ENCODE data around the gene MYEF2.

MYEF2 gene

GRCh38 chr15:48221885-48222284 is 43.8 kb upstream of the MYEF2 start:
- TF ChIP-seq CTCF (IDR thresholded peaks at IDR 0.05; ENCODE audit: insufficient read depth, low read length, poor library complexity, severe bottlenecking) (no peak), EZH2phosphoT487 (conservative IDR thresholded peaks at IDR 0.05; ENCODE audit: low read length) (no peak)
- H3K4me2 ChIP-seq (ENCODE audit: low read depth, low read length, poor library complexity, severe bottlenecking) = no peak overlapping the region
- H4K20me1 ChIP-seq (ENCODE audit: low read depth, low read length) = no peaks in the 10 kb centered on the region
- H3K9me3 ChIP-seq (ENCODE audit: insufficient read depth, low read length) = no peaks in the 10 kb centered on the region
- H3K9ac ChIP-seq (ENCODE audit: low read length) = no peak overlapping the region
- H3K27me3 ChIP-seq (ENCODE audit: low read length) = no peaks in the 10 kb centered on the region
- H3K36me3 ChIP-seq (ENCODE audit: low read length) = no peaks in the 10 kb centered on the region
- no peaks in the 10 kb centered on the region for H3K9me2 ChIP-seq (replicated peaks; ENCODE audit: insufficient read depth, low read length)
- H3K79me2 ChIP-seq (ENCODE audit: insufficient read depth, low read length) = no peaks in the 10 kb centered on the region
- no peak overlapping the region for H3K4me3 ChIP-seq (ENCODE audit: insufficient read depth, low read length, poor library complexity, severe bottlenecking)
- H3K27ac ChIP-seq (ENCODE audit: low read depth, low read length) = no peak overlapping the region
- H2AFZ ChIP-seq (ENCODE audit: low read depth, low read length, severe bottlenecking) = no peak overlapping the region
- no peaks in the 10 kb centered on the region for H3F3A ChIP-seq (ENCODE audit: insufficient read depth)

GRCh38 chr15:48221261-48221660 is 43.2 kb upstream of the MYEF2 start:
- Histone ChIP-seq H3K79me2 (ENCODE audit: insufficient read depth, low read length) (no peaks in the 10 kb centered on the region), H3K9me3 (ENCODE audit: insufficient read depth, low read length) (no peaks in the 10 kb centered on the region), H3K36me3 (ENCODE audit: low read length) (no peaks in the 10 kb centered on the region), H3K4me3 (ENCODE audit: insufficient read depth, low read length, poor library complexity, severe bottlenecking) (no peak overlapping the region), H4K20me1 (ENCODE audit: low read depth, low read length) (no peaks in the 10 kb centered on the region), H2AFZ (ENCODE audit: low read depth, low read length, severe bottlenecking) (no peak overlapping the region), H3K9me2 (replicated peaks; ENCODE audit: insufficient read depth, low read length) (no peaks in the 10 kb centered on the region), H3K27me3 (ENCODE audit: low read length) (no peaks in the 10 kb centered on the region), H3K4me2 (ENCODE audit: low read depth, low read length, poor library complexity, severe bottlenecking) (no peak overlapping the region), H3K27ac (ENCODE audit: low read depth, low read length) (no peak overlapping the region), H3F3A (ENCODE audit: insufficient read depth) (no peaks in the 10 kb centered on the region), H3K9ac (ENCODE audit: low read length) (no peak overlapping the region)
- TF ChIP-seq EZH2phosphoT487 (conservative IDR thresholded peaks at IDR 0.05; ENCODE audit: low read length) (no peak), CTCF (IDR thresholded peaks at IDR 0.05; ENCODE audit: insufficient read depth, low read length, poor library complexity, severe bottlenecking) (no peak)

GRCh38 chr15:48205981-48206380 is 27.9 kb upstream of the MYEF2 start, which contains the start of gene SLC12A1:
SLC12A1 (plus strand) TSS chr15:48206302; CDS start chr15:48207720, 1,418 bp downstream.
- no peaks in the 10 kb centered on the region for H3F3A ChIP-seq (ENCODE audit: insufficient read depth)
- no peaks in the 10 kb centered on the region for H3K27me3 ChIP-seq (ENCODE audit: low read length)
- no peak within 1 kb of the TSS for H3K4me2 ChIP-seq (ENCODE audit: low read depth, low read length, poor library complexity, severe bottlenecking)
- TF ChIP-seq EZH2phosphoT487 (conservative IDR thresholded peaks at IDR 0.05; ENCODE audit: low read length) = no peak
- no peak for TF ChIP-seq CTCF (IDR thresholded peaks at IDR 0.05; ENCODE audit: insufficient read depth, low read length, poor library complexity, severe bottlenecking)
- no peak within 1 kb of the TSS for H3K27ac ChIP-seq (ENCODE audit: low read depth, low read length)
- no peaks in the 10 kb centered on the region for H3K36me3 ChIP-seq (ENCODE audit: low read length)
- no peaks in the 10 kb centered on the region for H4K20me1 ChIP-seq (ENCODE audit: low read depth, low read length)
- no peaks in the 10 kb centered on the region for H3K9me3 ChIP-seq (ENCODE audit: insufficient read depth, low read length)
- H2AFZ ChIP-seq (ENCODE audit: low read depth, low read length, severe bottlenecking) = no peak within 1 kb of the TSS
- no peak within 1 kb of the TSS for H3K9ac ChIP-seq (ENCODE audit: low read length)
- no peaks in the 10 kb centered on the region for H3K79me2 ChIP-seq (ENCODE audit: insufficient read depth, low read length)
- no peaks in the 10 kb centered on the region for H3K9me2 ChIP-seq (replicated peaks; ENCODE audit: insufficient read depth, low read length)
- no peak within 1 kb of the TSS for H3K4me3 ChIP-seq (ENCODE audit: insufficient read depth, low read length, poor library complexity, severe bottlenecking)
